ENCODE results near the gene AGRN.

DNA sequence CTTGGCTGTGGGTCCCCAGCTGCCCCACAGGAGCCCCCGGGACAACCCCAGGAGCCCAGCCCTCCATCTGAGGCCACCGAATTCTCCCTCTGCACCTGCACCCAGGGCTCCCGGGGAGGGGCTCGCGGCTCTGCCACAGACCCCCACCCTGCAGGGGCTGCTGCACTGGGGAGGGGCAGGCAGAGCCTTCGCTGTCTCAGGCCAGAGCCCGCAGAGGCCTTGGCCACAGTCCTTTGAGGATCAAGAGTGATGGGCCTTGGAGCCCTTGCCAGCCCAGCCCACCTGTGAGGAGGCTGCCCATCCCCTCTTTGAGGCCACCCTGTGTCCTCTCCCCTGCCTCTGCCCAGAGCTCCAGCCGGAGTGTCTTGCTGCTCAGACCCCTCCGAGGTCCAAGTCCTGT lies 44.6 kb upstream of the AGRN start:
- TF ChIP-seq, protein P1, sequence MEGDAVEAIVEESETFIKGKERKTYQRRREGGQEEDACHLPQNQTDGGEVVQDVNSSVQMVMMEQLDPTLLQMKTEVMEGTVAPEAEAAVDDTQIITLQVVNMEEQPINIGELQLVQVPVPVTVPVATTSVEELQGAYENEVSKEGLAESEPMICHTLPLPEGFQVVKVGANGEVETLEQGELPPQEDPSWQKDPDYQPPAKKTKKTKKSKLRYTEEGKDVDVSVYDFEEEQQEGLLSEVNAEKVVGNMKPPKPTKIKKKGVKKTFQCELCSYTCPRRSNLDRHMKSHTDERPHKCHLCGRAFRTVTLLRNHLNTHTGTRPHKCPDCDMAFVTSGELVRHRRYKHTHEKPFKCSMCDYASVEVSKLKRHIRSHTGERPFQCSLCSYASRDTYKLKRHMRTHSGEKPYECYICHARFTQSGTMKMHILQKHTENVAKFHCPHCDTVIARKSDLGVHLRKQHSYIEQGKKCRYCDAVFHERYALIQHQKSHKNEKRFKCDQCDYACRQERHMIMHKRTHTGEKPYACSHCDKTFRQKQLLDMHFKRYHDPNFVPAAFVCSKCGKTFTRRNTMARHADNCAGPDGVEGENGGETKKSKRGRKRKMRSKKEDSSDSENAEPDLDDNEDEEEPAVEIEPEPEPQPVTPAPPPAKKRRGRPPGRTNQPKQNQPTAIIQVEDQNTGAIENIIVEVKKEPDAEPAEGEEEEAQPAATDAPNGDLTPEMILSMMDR (IDR thresholded peaks at IDR 0.05) = no peak
- no peak for TF ChIP-seq POLR2A (IDR thresholded peaks at IDR 0.05)
- no peak for TF ChIP-seq EP300 (IDR thresholded peaks at IDR 0.05)
